Activated B cell treated with CpG ODN at 0.5 μM for 24 hours (primary cell): ENCODE results near the gene PRRT1B. TPM values are rescaled to one million over a fixed set of nuclear protein-coding genes. Genes with fewer than 3 reads are reported as not detected.

Experiments used
- ATAC-seq: fragments of 200-7000 bp; cut with Tn5 transposase; one replicate; pipeline ENCODE4 v1.10.0; 2021; ENCODE audit warnings: low read depth, mild to moderate bottlenecking, moderate library complexity
- CTCF ChIA-PET: fragments of 350-600 bp; sonication (Branson Sonifier 250); formaldehyde crosslinking; loops from one replicate; lab custom pipeline; 2021; ENCODE audit warnings: antibody characterized with exemption; lab: Charles Lee
- POLR2A ChIA-PET: fragments of 350-600 bp; sonication (Branson Sonifier 250); formaldehyde crosslinking; loops from one replicate; lab custom pipeline; 2021; ENCODE audit warnings: antibody characterized with exemption; lab: Charles Lee
- DNase-seq: peaks from one replicate; pipeline ENCODE4 v3.0.0; 2022
- H3K27ac Mint-ChIP-seq: one replicate; pipeline ENCODE4 v1.8.0; 2020; ENCODE audit warnings: mixed read lengths
- H3K27me3 Mint-ChIP-seq: one replicate; pipeline ENCODE4 v1.8.0; 2021; ENCODE audit warnings: mixed read lengths
- H3K36me3 Mint-ChIP-seq: one replicate; pipeline ENCODE4 v1.8.0; 2021; ENCODE audit warnings: low read depth, mixed read lengths
- H3K4me1 Mint-ChIP-seq: one replicate; pipeline ENCODE4 v1.8.0; 2021; ENCODE audit warnings: mixed read lengths
- H3K4me3 Mint-ChIP-seq: one replicate; pipeline ENCODE4 v1.8.0; 2020; ENCODE audit warnings: mild to moderate bottlenecking, mixed read lengths
- H3K9me3 Mint-ChIP-seq: one replicate; pipeline ENCODE4 v1.8.0; 2020; ENCODE audit warnings: mixed read lengths
- intact Hi-C: fragments of 100-400 bp; cut with micrococcal nuclease; formaldehyde crosslinking; loops from one replicate; pipeline ENCODE4 v1.15.1; 2024
- total RNA-seq: library from RNA; stranded (reverse); gene quantifications from 2 replicates; pipeline ENCODE4 v1.2.3, GENCODE V29; 2022
- TF ChIP-seq, protein P1 (sequence below): fragments of 200-600 bp; IDR thresholded peaks from one replicate; pipeline ENCODE4 v1.8.0; 2022; ENCODE audit warnings: antibody characterized with exemption, mild to moderate bottlenecking

PRRT1B gene
- total RNA-seq, 1 donor from 2014 or later = not detected

DNA sequence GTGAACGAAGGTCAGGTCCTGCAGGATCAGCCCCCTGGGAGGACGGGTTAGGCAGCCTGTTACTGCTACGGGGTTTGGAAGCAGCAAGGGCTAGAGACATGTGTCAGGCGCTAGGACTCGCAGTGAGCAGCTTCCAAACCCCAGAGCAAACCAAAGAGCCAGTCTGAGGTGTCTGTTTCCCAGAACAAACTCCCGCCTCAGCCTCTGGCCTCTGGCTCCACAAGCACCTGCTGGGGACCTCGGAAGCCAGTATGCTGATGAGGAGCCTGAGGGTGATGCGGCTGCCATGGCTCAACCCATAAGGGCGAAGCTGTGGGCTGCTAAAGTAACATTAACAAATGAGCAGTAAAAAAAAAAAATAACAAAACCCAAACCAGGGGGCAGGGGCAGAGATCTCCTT lies 35.0 kb downstream of the PRRT1B start:
- POLR2A ChIA-PET = interaction anchor here (0.6 kb wide), 1 partner anchor 1006 kb away, joined by 5 read pairs; no protein-coding TSS in a partner anchor

DNA sequence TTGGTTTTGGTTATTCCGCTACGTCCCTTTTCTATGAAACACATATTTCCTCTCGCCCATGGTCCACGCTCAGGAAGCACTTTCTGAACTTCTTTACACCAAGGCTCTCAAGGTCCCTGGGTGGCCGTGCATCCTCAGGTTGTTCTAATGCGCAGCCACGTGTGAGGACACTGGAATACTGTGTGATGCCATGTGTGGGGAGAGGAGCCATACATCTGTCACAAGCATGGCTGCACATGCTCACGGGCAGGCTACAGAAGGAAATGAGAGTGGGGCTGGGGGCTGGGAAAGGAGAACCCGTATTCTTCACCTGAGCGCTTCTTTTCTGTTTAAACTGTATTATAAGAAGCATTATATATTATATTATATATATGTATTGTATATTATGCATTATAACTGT lies 36.7 kb downstream of the PRRT1B start:
- ATAC-seq = no peak
- DNase-seq = no peak
- intact Hi-C loops = no loop called here
- Mint-ChIP-seq H3K4me1 (peaks cover 47% of the 10 kb centered on the region), H3K4me3 (no peak overlapping the region), H3K9me3 (no peaks in the 10 kb centered on the region), H3K36me3 (peaks cover 91% of the 10 kb centered on the region), H3K27ac (peak overlapping the region; percentile 24), H3K27me3 (no peaks in the 10 kb centered on the region)
- TF ChIP-seq, protein P1, sequence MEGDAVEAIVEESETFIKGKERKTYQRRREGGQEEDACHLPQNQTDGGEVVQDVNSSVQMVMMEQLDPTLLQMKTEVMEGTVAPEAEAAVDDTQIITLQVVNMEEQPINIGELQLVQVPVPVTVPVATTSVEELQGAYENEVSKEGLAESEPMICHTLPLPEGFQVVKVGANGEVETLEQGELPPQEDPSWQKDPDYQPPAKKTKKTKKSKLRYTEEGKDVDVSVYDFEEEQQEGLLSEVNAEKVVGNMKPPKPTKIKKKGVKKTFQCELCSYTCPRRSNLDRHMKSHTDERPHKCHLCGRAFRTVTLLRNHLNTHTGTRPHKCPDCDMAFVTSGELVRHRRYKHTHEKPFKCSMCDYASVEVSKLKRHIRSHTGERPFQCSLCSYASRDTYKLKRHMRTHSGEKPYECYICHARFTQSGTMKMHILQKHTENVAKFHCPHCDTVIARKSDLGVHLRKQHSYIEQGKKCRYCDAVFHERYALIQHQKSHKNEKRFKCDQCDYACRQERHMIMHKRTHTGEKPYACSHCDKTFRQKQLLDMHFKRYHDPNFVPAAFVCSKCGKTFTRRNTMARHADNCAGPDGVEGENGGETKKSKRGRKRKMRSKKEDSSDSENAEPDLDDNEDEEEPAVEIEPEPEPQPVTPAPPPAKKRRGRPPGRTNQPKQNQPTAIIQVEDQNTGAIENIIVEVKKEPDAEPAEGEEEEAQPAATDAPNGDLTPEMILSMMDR = no peak
- CTCF ChIA-PET = no interaction called here
- POLR2A ChIA-PET = no interaction called here

More for the DNA sequence above, 35.0 kb downstream of the PRRT1B start:
- Mint-ChIP-seq H3K4me1 (peaks cover 30% of the 10 kb centered on the region), H3K36me3 (peaks cover 92% of the 10 kb centered on the region), H3K9me3 (no peaks in the 10 kb centered on the region), H3K27me3 (no peaks in the 10 kb centered on the region), H3K27ac (no peak overlapping the region), H3K4me3 (no peak overlapping the region)
- no peak for ATAC-seq
- TF ChIP-seq, protein P1 = no peak
- DNase-seq = no peak
- intact Hi-C loops = no loop called here
- CTCF ChIA-PET = no interaction called here

DNA sequence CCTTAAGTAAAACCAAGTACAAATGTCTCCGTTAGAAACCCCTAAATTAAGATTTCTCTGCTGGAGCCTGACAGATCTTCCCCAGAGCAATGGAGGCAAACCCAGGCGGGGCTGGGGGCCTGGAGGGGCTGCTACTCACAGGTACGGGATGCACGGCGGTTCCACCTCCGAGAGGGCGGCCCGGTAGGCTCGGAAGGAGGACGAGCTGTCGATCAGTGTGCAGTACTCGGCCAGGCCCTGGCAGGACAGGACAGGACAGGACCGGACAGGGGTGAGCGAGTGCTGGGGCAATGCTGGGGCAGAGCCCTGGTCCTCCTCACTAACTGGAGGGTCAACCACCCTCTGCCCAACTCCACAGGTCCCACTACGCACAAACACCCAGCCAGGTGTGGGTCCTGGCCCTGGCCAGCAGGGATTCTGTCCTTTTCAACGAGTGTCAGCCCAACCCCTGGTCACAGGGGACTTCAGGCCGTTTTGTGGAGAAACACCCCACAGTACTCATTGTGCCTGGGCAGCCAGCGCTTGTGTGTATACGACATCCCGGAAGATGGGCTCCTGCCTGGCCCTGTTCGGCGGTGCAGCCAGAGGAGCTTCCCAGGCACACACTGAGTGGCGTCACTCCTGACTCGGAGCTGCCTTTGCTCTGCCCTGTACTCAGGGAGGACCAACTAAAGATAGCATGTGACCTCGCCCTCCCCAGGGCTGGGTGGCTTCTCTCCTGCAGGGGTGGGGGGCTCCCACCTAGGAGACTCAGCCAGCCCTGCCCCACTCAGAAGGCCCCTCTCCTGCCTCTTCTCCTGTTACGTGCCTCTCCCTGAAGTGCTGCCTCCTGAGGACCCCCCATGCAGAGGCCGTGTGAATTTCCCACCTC lies 37.4 kb downstream of the PRRT1B start:
- no peaks in the 10 kb centered on the region for H3K27me3 Mint-ChIP-seq
- H3K36me3 Mint-ChIP-seq = peaks cover 91% of the 10 kb centered on the region
- TF ChIP-seq, protein P1 = no peak
- H3K4me3 Mint-ChIP-seq = no peak overlapping the region
- intact Hi-C loops = no loop called here
- ATAC-seq (no peak), DNase-seq (no peak)
- no peaks in the 10 kb centered on the region for H3K9me3 Mint-ChIP-seq
- ChIA-PET CTCF (interaction anchor here (1.0 kb wide), 1 partner anchor 163 kb away, joined by 4 read pairs; no protein-coding TSS in a partner anchor), POLR2A (no interaction called here)
- no peak overlapping the region for H3K27ac Mint-ChIP-seq
- H3K4me1 Mint-ChIP-seq = peaks cover 50% of the 10 kb centered on the region

DNA sequence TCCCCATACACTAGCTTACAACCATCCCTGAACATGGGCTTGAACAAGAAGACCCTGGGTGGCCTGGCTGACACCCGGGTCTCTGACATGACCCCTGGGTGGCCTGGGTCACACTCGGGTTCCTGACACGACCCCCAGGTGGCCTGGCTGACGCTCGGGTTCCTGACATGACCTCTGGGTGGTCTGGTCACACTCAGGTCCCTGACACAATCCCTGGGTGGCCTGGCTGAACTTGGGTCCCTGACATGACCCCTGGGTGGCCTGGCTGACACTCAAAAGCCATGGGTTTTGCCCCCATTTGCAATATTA lies 38.0 kb downstream of the PRRT1B start:
- TF ChIP-seq, protein P1 = no peak
- Mint-ChIP-seq H3K4me1 (peaks cover 45% of the 10 kb centered on the region), H3K36me3 (peaks cover 91% of the 10 kb centered on the region), H3K4me3 (no peak overlapping the region), H3K27me3 (no peaks in the 10 kb centered on the region), H3K9me3 (no peaks in the 10 kb centered on the region), H3K27ac (no peak overlapping the region)
- POLR2A ChIA-PET = no interaction called here
- DNase-seq (no peak), ATAC-seq (no peak)
- intact Hi-C loops = no loop called here
- CTCF ChIA-PET = interaction anchor here (1.0 kb wide), 1 partner anchor 163 kb away, joined by 4 read pairs; no protein-coding TSS in a partner anchor

DNA sequence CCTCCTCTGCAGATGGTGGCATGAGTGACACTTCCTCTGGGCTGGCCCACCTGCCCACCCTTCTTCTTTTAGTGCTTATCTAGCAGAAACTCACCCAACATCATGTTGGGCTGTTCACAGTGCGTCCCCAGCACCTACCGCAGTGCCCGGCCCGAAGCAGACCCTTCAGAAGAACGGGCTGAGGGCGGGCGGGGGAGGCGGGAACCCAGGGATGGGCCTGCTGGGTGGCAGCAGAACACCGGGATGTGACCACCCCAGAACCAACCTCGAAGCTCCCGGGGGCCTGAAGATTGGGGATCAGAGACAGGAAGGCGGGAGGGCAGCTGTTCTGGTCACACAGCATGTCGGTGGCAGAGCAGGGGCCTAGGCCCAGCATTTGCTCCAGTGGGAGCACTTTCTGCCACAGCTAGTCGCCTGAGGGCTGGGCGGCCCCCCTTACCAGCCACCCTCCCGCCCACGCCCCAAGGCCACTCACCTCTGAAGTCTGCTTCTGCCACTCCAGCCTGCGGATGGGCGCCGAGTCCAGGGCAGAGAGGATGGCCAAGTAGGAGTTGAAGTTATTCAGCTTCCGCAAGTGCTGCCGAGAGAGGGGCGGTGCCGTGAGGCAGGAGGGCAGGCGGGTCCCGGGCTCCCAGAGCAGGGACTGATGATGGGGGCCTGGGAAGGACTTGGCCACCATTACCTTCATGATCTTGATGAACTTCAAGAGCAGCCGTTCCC lies 38.7 kb downstream of the PRRT1B start:
- Mint-ChIP-seq H3K27me3 (no peaks in the 10 kb centered on the region), H3K4me3 (no peak overlapping the region), H3K27ac (no peak overlapping the region), H3K4me1 (peaks cover 38% of the 10 kb centered on the region), H3K9me3 (no peaks in the 10 kb centered on the region), H3K36me3 (peaks cover 92% of the 10 kb centered on the region)
- ATAC-seq (no peak), DNase-seq (no peak)
- TF ChIP-seq, protein P1 = no peak
- ChIA-PET CTCF (no interaction called here), POLR2A (no interaction called here)
- intact Hi-C loops = no loop called here
